Coronary artery (tissue), 2 donors: ENCODE results near the gene CDK6.

ENCODE experiments used
- DNase-seq: peaks from one replicate; pipeline ENCODE4 v3.0.0-alpha.2; 2017; ENCODE audit warnings: low spot score
- H3K27ac ChIP-seq, 2 donors: fragments of 200-600 bp; sonication (generic); one replicate each; pipeline ENCODE4 v1.5.1; 2016 to 2019
- H3K4me3 ChIP-seq: fragments of 200-600 bp; sonication (generic); 2 replicates; pipeline ENCODE4 v1.5.1; 2016; ENCODE audit warnings: mild to moderate bottlenecking, moderate library complexity
- TF ChIP-seq, protein P1 (sequence below): fragments of 200-600 bp; sonication (generic); IDR thresholded peaks from one replicate; pipeline ENCODE4 v1.5.1; 2019; ENCODE audit warnings: antibody characterized with exemption

The CDK6 gene

DNA sequence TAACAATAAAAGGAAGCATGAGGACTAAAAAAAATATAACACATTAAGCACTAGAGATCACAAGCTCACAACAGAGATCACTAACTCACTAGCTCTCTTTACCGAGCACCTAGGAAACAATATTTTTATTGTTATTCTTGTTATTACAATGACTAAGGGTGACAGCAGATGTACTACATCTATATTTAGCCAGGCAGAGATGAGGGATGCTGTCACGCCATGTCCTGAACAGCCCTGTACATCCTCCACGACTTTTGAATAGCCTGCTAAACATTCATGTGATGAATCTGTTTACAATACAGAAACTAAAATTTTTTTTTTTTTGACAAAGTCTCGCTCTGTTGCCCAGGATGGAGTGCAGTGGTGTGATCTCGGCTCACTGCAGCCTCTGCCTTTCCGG lies 268.9 kb downstream of the CDK6 start:
- DNase-seq: no peak
- no peak overlapping the region for H3K4me3 ChIP-seq
- no peak overlapping the region for H3K27ac ChIP-seq
- TF ChIP-seq, protein P1, sequence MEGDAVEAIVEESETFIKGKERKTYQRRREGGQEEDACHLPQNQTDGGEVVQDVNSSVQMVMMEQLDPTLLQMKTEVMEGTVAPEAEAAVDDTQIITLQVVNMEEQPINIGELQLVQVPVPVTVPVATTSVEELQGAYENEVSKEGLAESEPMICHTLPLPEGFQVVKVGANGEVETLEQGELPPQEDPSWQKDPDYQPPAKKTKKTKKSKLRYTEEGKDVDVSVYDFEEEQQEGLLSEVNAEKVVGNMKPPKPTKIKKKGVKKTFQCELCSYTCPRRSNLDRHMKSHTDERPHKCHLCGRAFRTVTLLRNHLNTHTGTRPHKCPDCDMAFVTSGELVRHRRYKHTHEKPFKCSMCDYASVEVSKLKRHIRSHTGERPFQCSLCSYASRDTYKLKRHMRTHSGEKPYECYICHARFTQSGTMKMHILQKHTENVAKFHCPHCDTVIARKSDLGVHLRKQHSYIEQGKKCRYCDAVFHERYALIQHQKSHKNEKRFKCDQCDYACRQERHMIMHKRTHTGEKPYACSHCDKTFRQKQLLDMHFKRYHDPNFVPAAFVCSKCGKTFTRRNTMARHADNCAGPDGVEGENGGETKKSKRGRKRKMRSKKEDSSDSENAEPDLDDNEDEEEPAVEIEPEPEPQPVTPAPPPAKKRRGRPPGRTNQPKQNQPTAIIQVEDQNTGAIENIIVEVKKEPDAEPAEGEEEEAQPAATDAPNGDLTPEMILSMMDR: no peak

DNA sequence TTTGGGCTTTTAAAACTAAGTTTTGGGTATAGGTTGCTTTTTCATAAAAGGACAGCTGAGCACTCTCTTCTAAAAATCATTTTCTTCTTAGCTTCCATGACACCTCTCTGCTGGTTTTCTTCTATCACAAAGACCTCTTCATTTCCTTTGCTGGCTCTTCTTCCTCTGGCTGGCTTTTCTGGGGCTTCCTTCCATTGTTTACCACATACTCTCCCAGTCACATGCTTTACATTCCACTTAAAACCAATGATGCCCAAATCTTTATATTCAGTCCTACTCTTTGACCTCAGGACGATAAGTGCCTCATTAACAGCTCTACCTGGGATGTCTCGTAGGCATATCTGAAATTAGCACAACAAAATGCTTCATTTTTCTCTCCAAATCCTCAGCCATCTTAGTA lies 273.0 kb downstream of the CDK6 start:
- H3K4me3 ChIP-seq: no peak overlapping the region
- no peak for DNase-seq
- TF ChIP-seq, protein P1: no peak
- no peak overlapping the region for H3K27ac ChIP-seq

DNA sequence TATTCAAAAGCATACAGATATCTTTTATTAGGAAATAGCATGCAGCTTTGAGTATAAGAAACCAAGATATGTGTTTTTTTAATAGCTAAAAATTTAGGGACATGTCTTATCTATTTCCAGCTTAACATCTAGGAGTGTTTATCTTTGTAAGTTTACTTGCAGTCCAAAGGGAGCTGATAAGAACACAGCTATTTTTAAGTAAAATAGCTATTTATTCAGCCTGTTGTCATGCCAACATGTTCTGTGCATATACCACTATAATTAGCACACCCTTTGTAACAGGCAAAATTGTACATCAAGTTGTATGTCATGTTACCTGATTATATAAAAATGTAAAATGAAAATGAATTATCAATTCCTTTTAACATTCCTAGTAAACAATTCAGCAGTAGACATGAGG lies 275.8 kb downstream of the CDK6 start:
- Histone ChIP-seq H3K4me3 (no peak overlapping the region), H3K27ac (no peak overlapping the region)
- DNase-seq: no peak
- TF ChIP-seq, protein P1: no peak

DNA sequence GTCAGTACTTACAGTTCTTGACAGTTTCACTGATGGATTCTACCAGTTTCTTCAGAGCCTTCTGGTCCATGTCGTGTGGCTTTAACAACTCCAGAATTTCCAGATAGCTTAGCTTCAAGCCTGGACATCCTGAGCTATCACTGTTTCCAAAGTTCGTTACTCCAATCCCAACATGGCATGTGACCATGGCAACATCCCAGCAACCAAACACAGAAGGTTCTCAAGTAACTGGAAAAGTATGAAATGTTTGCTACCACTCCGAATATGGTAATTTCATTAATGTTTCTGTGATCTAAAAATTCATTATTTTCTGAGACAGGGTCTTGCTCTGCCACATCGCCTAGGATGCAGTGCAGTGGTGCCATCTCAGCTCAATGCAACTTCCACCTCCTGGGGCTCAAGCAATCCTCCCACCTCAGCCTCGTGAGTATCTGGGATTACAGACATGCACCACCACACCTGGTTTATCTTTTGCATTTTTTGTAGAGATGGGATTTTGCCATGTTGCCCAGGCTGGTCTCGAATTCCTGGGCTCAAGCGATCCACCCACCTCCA lies 278.5 kb downstream of the CDK6 start:
- TF ChIP-seq, protein P1: no peak
- no peak overlapping the region for H3K27ac ChIP-seq
- no peak for DNase-seq
- no peak overlapping the region for H3K4me3 ChIP-seq

DNA sequence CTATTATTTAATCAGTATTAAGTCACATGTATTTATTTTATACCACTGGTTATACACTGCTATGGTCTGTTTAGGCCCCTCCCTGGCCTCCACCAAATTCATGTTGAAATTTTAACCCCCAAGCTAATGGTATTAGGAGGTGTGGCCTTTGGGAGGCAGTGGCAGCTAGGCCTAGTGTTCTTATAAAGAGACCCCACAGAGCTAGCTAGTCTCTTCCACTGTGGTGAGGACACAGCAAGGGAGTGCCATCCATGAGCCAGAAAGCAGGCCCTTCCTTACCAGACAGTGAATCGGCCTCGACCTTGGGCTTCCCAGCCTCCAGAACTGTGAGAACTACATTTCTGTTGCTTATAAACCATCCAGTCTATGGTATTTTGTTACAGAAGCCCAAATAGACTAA lies 279.1 kb downstream of the CDK6 start:
- H3K4me3 ChIP-seq: no peak overlapping the region
- DNase-seq: no peak
- no peak overlapping the region for H3K27ac ChIP-seq
- TF ChIP-seq, protein P1: no peak
